WTC11 (cell line): ENCODE data around the gene GRB7. TPM values are rescaled to one million over a fixed set of nuclear protein-coding genes. Genes with fewer than 3 reads are reported as not detected.
"Not testable (repeated sequence)": the region's sequence is repeated elsewhere in the genome, so short reads cannot be mapped to it uniquely, and the experiment has no call there.

Experiments
- ATAC-seq: fragments of 200-7000 bp; cut with Tn5 transposase; 2 replicates; pipeline ENCODE4 v1.10.0; 2021; ENCODE audit warnings: mild to moderate bottlenecking, moderate library complexity
- CTCF ChIA-PET: fragments of 300-600 bp; sonication (Branson Sonifier 250); formaldehyde crosslinking; loops from one replicate; lab custom pipeline; 2021; ENCODE audit warnings: antibody characterized with exemption; lab: Charles Lee
- POLR2A ChIA-PET: fragments of 350-600 bp; sonication (Branson Sonifier 250); formaldehyde crosslinking; loops from one replicate; lab custom pipeline; 2021; ENCODE audit warnings: antibody characterized with exemption; lab: Charles Lee
- DNase-seq: peaks from one replicate; pipeline ENCODE4 v3.0.0; 2021; ENCODE audit warnings: low spot score
- H3K27ac Mint-ChIP-seq: 2 replicates; pipeline ENCODE4 v1.8.0; 2021; ENCODE audit warnings: mixed read lengths
- H3K27me3 Mint-ChIP-seq: 2 replicates; pipeline ENCODE4 v1.8.0; 2021; ENCODE audit warnings: low read depth, mild to moderate bottlenecking, moderate library complexity, mixed read lengths
- H3K36me3 Mint-ChIP-seq: 2 replicates; pipeline ENCODE4 v1.8.0; 2021; ENCODE audit warnings: mixed read lengths
- H3K4me1 Mint-ChIP-seq: 2 replicates; pipeline ENCODE4 v1.8.0; 2022; ENCODE audit warnings: mixed read lengths
- H3K4me3 Mint-ChIP-seq: 2 replicates; pipeline ENCODE4 v1.8.0; 2021; ENCODE audit warnings: mild to moderate bottlenecking, moderate library complexity, mixed read lengths
- H3K9me3 Mint-ChIP-seq: 2 replicates; pipeline ENCODE4 v1.8.0; 2021; ENCODE audit warnings: mixed read lengths
- ARID4B ChIP-seq: sonication (generic); formaldehyde crosslinking; IDR thresholded peaks from 2 replicates; pipeline ENCODE4 v1.8.0; 2023; ENCODE audit warnings: missing genetic modification reagents, mild to moderate bottlenecking, borderline replicate concordance
- CDX4 ChIP-seq: fragments of 250-450 bp; sonication (Bioruptor Pico); IDR thresholded peaks from 2 replicates; pipeline ENCODE4 v1.9.0; 2021; ENCODE audit warnings: moderate library complexity, mild to moderate bottlenecking, inconsistent platforms, borderline replicate concordance
- MYBL2 ChIP-seq: sonication (generic); formaldehyde crosslinking; IDR thresholded peaks from 2 replicates; pipeline ENCODE4 v1.8.1; 2023; ENCODE audit warnings: mild to moderate bottlenecking, moderate library complexity, missing genetic modification reagents
- OVOL2 ChIP-seq: fragments of 250-450 bp; sonication (Bioruptor Pico); IDR thresholded peaks from 2 replicates; pipeline ENCODE4 v1.9.0; 2021; ENCODE audit warnings: mild to moderate bottlenecking, borderline replicate concordance
- PREB ChIP-seq: sonication (generic); formaldehyde crosslinking; IDR thresholded peaks from 2 replicates; pipeline ENCODE4 v1.8.1; 2022; ENCODE audit warnings: mild to moderate bottlenecking, missing genetic modification reagents, moderate library complexity, borderline replicate concordance
- TP53 ChIP-seq: sonication (generic); formaldehyde crosslinking; IDR thresholded peaks from 2 replicates; pipeline ENCODE4 v1.8.1; 2023; ENCODE audit warnings: mild to moderate bottlenecking, missing genetic modification reagents
- ZNF532 ChIP-seq: fragments of 250-450 bp; sonication (Bioruptor Pico); IDR thresholded peaks from 2 replicates; pipeline ENCODE4 v1.9.0; 2021; ENCODE audit warnings: mild to moderate bottlenecking, borderline replicate concordance
- total RNA-seq: library from RNA; stranded (reverse); gene quantifications from 3 replicates; pipeline ENCODE4 v1.2.3, GENCODE V29; 2021

Gene GRB7
- total RNA-seq, 1 experiment from 2014 or later: 48.5 TPM

GRCh38 chr17:39709319-39709997, 28.3 kb upstream of the GRB7 start (continued):
- no peak for TF ChIP-seq ARID4B
- TF ChIP-seq, all 79 proteins: peak for 0

GRCh38 chr17:39709998-39710964, 27.5 kb upstream of the GRB7 start:
- CTCF ChIA-PET: interaction anchor here (0.5 to 1.7 kb wide), 5 partner anchors 9 to 90 kb away, joined by 3 to 6 read pairs (median 4); no protein-coding TSS in a partner anchor
- H3K27ac Mint-ChIP-seq: no peak overlapping the region
- DNase-seq (no peak), ATAC-seq (no peak)
- peaks cover 58% of the 10 kb centered on the region for H3K36me3 Mint-ChIP-seq
- POLR2A ChIA-PET: interaction anchor here (1.1 kb wide), 1 partner anchor 22 kb away, joined by 3 read pairs; the partner anchor contains the start of gene PGAP3
- TF ChIP-seq TP53 (CRISPR knock-in tag): no peak
- no peak for TF ChIP-seq CDX4
- TF ChIP-seq MYBL2: no peak
- no peak for TF ChIP-seq ZNF532 (CRISPR knock-in tag)
- TF ChIP-seq OVOL2 (CRISPR knock-in tag): no peak
- TF ChIP-seq PREB (CRISPR knock-in tag): no peak
- no peak overlapping the region for H3K4me3 Mint-ChIP-seq
- no peaks in the 10 kb centered on the region for H3K9me3 Mint-ChIP-seq
- H3K27me3 Mint-ChIP-seq: no peaks in the 10 kb centered on the region
- H3K4me1 Mint-ChIP-seq: peaks cover 8% of the 10 kb centered on the region

GRCh38 chr17:39711071-39711470, 26.7 kb upstream of the GRB7 start:
- H3K4me3 Mint-ChIP-seq, DNase-seq, H3K9me3 Mint-ChIP-seq, H3K27ac Mint-ChIP-seq, ATAC-seq, H3K27me3 Mint-ChIP-seq, H3K4me1 Mint-ChIP-seq: not testable (repeated sequence)
- ChIA-PET CTCF (interaction anchor here (0.7 to 1.7 kb wide), 4 partner anchors 8 to 90 kb away, joined by 3 to 6 read pairs (median 4); no protein-coding TSS in a partner anchor), POLR2A (interaction anchor here (1.1 kb wide), 1 partner anchor 23 kb away, joined by 3 read pairs; the partner anchor contains the start of gene PGAP3)
- peaks cover 62% of the 10 kb centered on the region for H3K36me3 Mint-ChIP-seq
